HEK293T (cell line): Measurements from ENCODE around the gene BMPR1B.

Source experiments
- ELF4 ChIP-seq: fragments of 450-650 bp; IDR thresholded peaks from 2 replicates; pipeline ENCODE4 v1.6.1; 2017; ENCODE audit warnings: antibody characterized with exemption
- FOXA1 ChIP-seq: fragments of 450-650 bp; IDR thresholded peaks from 2 replicates; pipeline ENCODE4 v1.6.1; 2016; ENCODE audit warnings: mild to moderate bottlenecking
- FOXM1 ChIP-seq: fragments of 450-650 bp; IDR thresholded peaks from 2 replicates; pipeline ENCODE4 v1.6.1; 2017; ENCODE audit warnings: mild to moderate bottlenecking, borderline replicate concordance
- L3MBTL2 ChIP-seq: fragments of 450-650 bp; conservative IDR thresholded peaks from 2 replicates; pipeline ENCODE4 v1.6.1; 2016; ENCODE audit warnings: mild to moderate bottlenecking

DNA sequence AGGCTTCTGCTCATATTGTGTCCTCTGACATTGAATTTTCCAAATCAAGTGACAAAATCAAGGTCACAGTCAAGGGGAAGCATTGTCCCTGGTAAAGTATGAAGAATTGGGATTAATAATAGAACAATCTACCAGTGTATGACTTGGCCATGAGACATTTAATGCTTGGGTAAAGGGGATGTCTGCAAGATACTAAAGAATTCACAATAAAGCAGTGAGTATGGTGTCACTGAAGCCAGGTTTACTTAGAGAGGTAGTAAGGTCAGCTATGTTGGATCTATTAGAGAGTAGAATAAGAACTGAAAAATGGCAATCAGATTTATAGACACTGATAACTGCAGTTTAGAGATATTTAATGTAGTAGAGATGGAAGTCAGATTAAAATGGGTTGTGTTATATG, 349.2 kb downstream of the BMPR1B start:
- no peak for TF ChIP-seq ELF4
- no peak for TF ChIP-seq FOXA1
- TF ChIP-seq L3MBTL2: no peak
- TF ChIP-seq FOXM1: no peak
